ENCODE results near the gene C19orf38. TPM values are rescaled to one million over a fixed set of nuclear protein-coding genes. Genes with fewer than 3 reads are reported as not detected.

Gene C19orf38
- total RNA-seq, 2 experiments from 2014 or later = 1.1 to 1.8 TPM

- no peak for DNase-seq
- CTCF ChIA-PET = interaction anchor here (0.7 to 1.1 kb wide), 2 partner anchors 21 to 43 kb away, joined by 3 to 5 read pairs; partner anchors contain the start of gene TMED1
- peak overlapping the region; percentile 67 for H3K27ac Mint-ChIP-seq
- no peaks in the 10 kb centered on the region for H3K9me3 Mint-ChIP-seq
- POLR2A ChIA-PET = interaction anchor here (1.6 to 2.8 kb wide), 2 partner anchors 22 to 97 kb away, joined by 6 to 8 read pairs; partner anchors contain the start of gene DNM2
- H3K27me3 Mint-ChIP-seq = no peaks in the 10 kb centered on the region
- peaks cover 39% of the 10 kb centered on the region for H3K4me1 Mint-ChIP-seq
- no peak overlapping the region for H3K4me3 Mint-ChIP-seq
- H3K36me3 Mint-ChIP-seq (ENCODE audit: low read depth) = peaks cover 55% of the 10 kb centered on the region
Observed at GRCh38 chr19:10815007-10815536, 33.1 kb upstream of the C19orf38 start.

- H3K4me1 Mint-ChIP-seq = peaks cover 40% of the 10 kb centered on the region
- no peak overlapping the region for H3K4me3 Mint-ChIP-seq
- ChIA-PET POLR2A (interaction anchor here (2.8 kb wide), 1 partner anchor 98 kb away, joined by 8 read pairs; the partner anchor contains the start of gene DNM2), CTCF (no interaction called here)
- H3K27me3 Mint-ChIP-seq = no peaks in the 10 kb centered on the region
- peaks cover 57% of the 10 kb centered on the region for H3K36me3 Mint-ChIP-seq (ENCODE audit: low read depth)
- no peak overlapping the region for H3K27ac Mint-ChIP-seq
- no peaks in the 10 kb centered on the region for H3K9me3 Mint-ChIP-seq
- no peak for DNase-seq
Observed at GRCh38 chr19:10815969-10816644, 32.1 kb upstream of the C19orf38 start.

- Mint-ChIP-seq H3K27me3 (no peaks in the 10 kb centered on the region), H3K27ac (no peak overlapping the region), H3K9me3 (no peaks in the 10 kb centered on the region), H3K4me3 (no peak overlapping the region), H3K36me3 (ENCODE audit: low read depth) (peaks cover 63% of the 10 kb centered on the region), H3K4me1 (peaks cover 42% of the 10 kb centered on the region)
- CTCF ChIA-PET = no interaction called here
- POLR2A ChIA-PET = no interaction called here
- no peak for DNase-seq
Observed at GRCh38 chr19:10816691-10817090, 31.5 kb upstream of the C19orf38 start.

- Mint-ChIP-seq H3K27ac (no peak overlapping the region), H3K4me1 (peaks cover 35% of the 10 kb centered on the region), H3K4me3 (no peak overlapping the region), H3K27me3 (no peaks in the 10 kb centered on the region), H3K36me3 (ENCODE audit: low read depth) (peaks cover 69% of the 10 kb centered on the region), H3K9me3 (no peaks in the 10 kb centered on the region)
- CTCF ChIA-PET = interaction anchor here (1.6 kb wide), 1 partner anchor 100 kb away, joined by 5 read pairs; the partner anchor contains the start of gene DNM2
- POLR2A ChIA-PET = no interaction called here
- DNase-seq = no peak
Observed at GRCh38 chr19:10817291-10818038, 30.8 kb upstream of the C19orf38 start.

GRCh38 chr19:10818301-10819123 is 29.7 kb upstream of the C19orf38 start:
- Mint-ChIP-seq H3K9me3 (no peaks in the 10 kb centered on the region), H3K27me3 (no peaks in the 10 kb centered on the region), H3K36me3 (ENCODE audit: low read depth) (peaks cover 64% of the 10 kb centered on the region), H3K27ac (no peak overlapping the region), H3K4me3 (no peak overlapping the region), H3K4me1 (peaks cover 25% of the 10 kb centered on the region)
- CTCF ChIA-PET = interaction anchor here (1.6 kb wide), 1 partner anchor 101 kb away, joined by 5 read pairs; the partner anchor contains the start of gene DNM2
- DNase-seq = no peak
- POLR2A ChIA-PET = no interaction called here

- Mint-ChIP-seq H3K27ac (no peak overlapping the region), H3K36me3 (ENCODE audit: low read depth) (peaks cover 69% of the 10 kb centered on the region)
- CTCF ChIA-PET = interaction anchor here (1.6 kb wide), 1 partner anchor 102 kb away, joined by 5 read pairs; the partner anchor contains the start of gene DNM2
Observed at GRCh38 chr19:10819124-10820060, 28.8 kb upstream of the C19orf38 start.

GRCh38 chr19:10820173-10820572 is 28.0 kb upstream of the C19orf38 start:
- no peak for DNase-seq
- H3K27me3 Mint-ChIP-seq = no peaks in the 10 kb centered on the region
- ChIA-PET POLR2A (interaction anchor here (0.8 to 2.3 kb wide), 4 partner anchors 14 to 103 kb away, joined by 3 to 14 read pairs (median 9); partner anchors contain the start of genes DNM2 and TMED1), CTCF (interaction anchor here (0.7 to 2.5 kb wide), 7 partner anchors 9 to 118 kb away, joined by 3 to 23 read pairs (median 3); partner anchors contain the start of genes DNM2, QTRT1 and TMED1)
- no peak overlapping the region for H3K4me3 Mint-ChIP-seq
- H3K4me1 Mint-ChIP-seq = peaks cover 16% of the 10 kb centered on the region
- H3K27ac Mint-ChIP-seq = no peak overlapping the region
- no peaks in the 10 kb centered on the region for H3K9me3 Mint-ChIP-seq
- peaks cover 70% of the 10 kb centered on the region for H3K36me3 Mint-ChIP-seq (ENCODE audit: low read depth)

More at GRCh38 chr19:10819124-10820060, 28.8 kb upstream of the C19orf38 start:
- Mint-ChIP-seq H3K9me3 (no peaks in the 10 kb centered on the region), H3K27me3 (no peaks in the 10 kb centered on the region), H3K4me1 (peaks cover 23% of the 10 kb centered on the region), H3K4me3 (no peak overlapping the region)
- no peak for DNase-seq
- POLR2A ChIA-PET = no interaction called here

GRCh38 chr19:10823690-10824089 is 24.5 kb upstream of the C19orf38 start:
- CTCF ChIA-PET = interaction anchor here (0.6 to 1.0 kb wide), 2 partner anchors 28 to 35 kb away, joined by 3 read pairs; no protein-coding TSS in a partner anchor

GRCh38 chr19:10826231-10826630 is 22.0 kb upstream of the C19orf38 start:
- no peak for DNase-seq
- no peak overlapping the region for H3K27ac Mint-ChIP-seq
- H3K4me3 Mint-ChIP-seq = no peak overlapping the region
- H3K4me1 Mint-ChIP-seq = peaks cover 3% of the 10 kb centered on the region
- H3K27me3 Mint-ChIP-seq = no peaks in the 10 kb centered on the region
- peaks cover 49% of the 10 kb centered on the region for H3K36me3 Mint-ChIP-seq (ENCODE audit: low read depth)
- H3K9me3 Mint-ChIP-seq = no peaks in the 10 kb centered on the region
- CTCF ChIA-PET = interaction anchor here (0.6 to 0.7 kb wide), 2 partner anchors 32 to 181 kb away, joined by 3 to 4 read pairs; no protein-coding TSS in a partner anchor
- POLR2A ChIA-PET = interaction anchor here (2.1 kb wide), 1 partner anchor 9 kb away, joined by 8 read pairs; the partner anchor contains the start of gene TMED1

More at GRCh38 chr19:10823690-10824089, 24.5 kb upstream of the C19orf38 start:
- peaks cover 64% of the 10 kb centered on the region for H3K36me3 Mint-ChIP-seq (ENCODE audit: low read depth)
- H3K27ac Mint-ChIP-seq = no peak overlapping the region
- POLR2A ChIA-PET = interaction anchor here (1.0 kb wide), 1 partner anchor 10 kb away, joined by 3 read pairs; no protein-coding TSS in a partner anchor
- H3K9me3 Mint-ChIP-seq = no peaks in the 10 kb centered on the region
- H3K4me1 Mint-ChIP-seq = peaks cover 16% of the 10 kb centered on the region
- H3K27me3 Mint-ChIP-seq = no peaks in the 10 kb centered on the region
- DNase-seq = no peak
- no peak overlapping the region for H3K4me3 Mint-ChIP-seq

GRCh38 chr19:10826846-10827245 is 21.4 kb upstream of the C19orf38 start:
- Mint-ChIP-seq H3K27me3 (no peaks in the 10 kb centered on the region), H3K9me3 (no peaks in the 10 kb centered on the region), H3K36me3 (ENCODE audit: low read depth) (peaks cover 43% of the 10 kb centered on the region), H3K27ac (no peak overlapping the region), H3K4me1 (no peaks in the 10 kb centered on the region), H3K4me3 (no peak overlapping the region)
- ChIA-PET CTCF (interaction anchor here (0.6 to 1.6 kb wide), 4 partner anchors 22 to 181 kb away, joined by 3 to 6 read pairs (median 4); partner anchors contain the start of gene C19orf38), POLR2A (interaction anchor here (2.1 kb wide), 1 partner anchor 9 kb away, joined by 8 read pairs; the partner anchor contains the start of gene TMED1)
- DNase-seq = no peak

Measured in activated CD4-positive, alpha-beta memory T cell treated with anti-CD3 and anti-CD28 coated beads, Interleukin-2, amount 10 ng/mL, durations not matched to agents 7 days and 5 days (primary cell).